GM12892 (cell line): ENCODE measurements around the gene DAB2IP.

ENCODE experiments used
- POLR2A ChIP-seq: IDR thresholded peaks from 2 replicates; pipeline ENCODE4 v1.6.1; 2011; ENCODE audit warnings: low read depth, low read length, control low read depth
- POLR2AphosphoS5 ChIP-seq: IDR thresholded peaks from 2 replicates; pipeline ENCODE4 v1.6.1; 2011; ENCODE audit warnings: low read depth, low read length, control low read depth
- TAF1 ChIP-seq: IDR thresholded peaks from 2 replicates; pipeline ENCODE4 v1.6.1; 2011; ENCODE audit warnings: low read depth, mild to moderate bottlenecking, control low read depth, low read length, borderline replicate concordance

GRCh38 chr9:121736934-121737462 lies 85.6 kb downstream of the DAB2IP start:
- no peak for TF ChIP-seq POLR2AphosphoS5
- no peak for TF ChIP-seq POLR2A
- TF ChIP-seq TAF1: no peak
